Right atrium auricular region (tissue), 2 donors: ENCODE data around the gene TLE3. TPM values are rescaled to one million over a fixed set of nuclear protein-coding genes. Genes with fewer than 3 reads are reported as not detected.
"Not testable (repeated sequence)": the region's sequence is repeated elsewhere in the genome, so short reads cannot be mapped to it uniquely, and the experiment has no call there.

Experiments used
- DNase-seq: peaks from one replicate; pipeline ENCODE4 v3.0.0-alpha.2; 2019; ENCODE audit warnings: low spot score
- H3K27ac ChIP-seq, 2 donors: fragments of 200-600 bp; sonication (generic); 1 replicate in 1 of 2; 2 replicates in 1 of 2; pipeline ENCODE4 v1.5.1; 2016 to 2019
- H3K27me3 ChIP-seq, 2 donors: fragments of 200-600 bp; sonication (generic); one replicate each; pipeline versions ENCODE4 v1.5.1 to v1.6.0; 2017 to 2019
- H3K36me3 ChIP-seq: fragments of 200-600 bp; sonication (generic); one replicate; pipeline ENCODE4 v1.5.1; 2016
- H3K4me1 ChIP-seq, 2 donors: fragments of 200-600 bp; sonication (generic); one replicate each; pipeline versions ENCODE4 v1.5.1 to v1.6.0; 2017 to 2019
- H3K4me3 ChIP-seq, 2 donors: fragments of 200-600 bp; sonication (generic); 1 replicate in 1 of 2; 2 replicates in 1 of 2; pipeline ENCODE4 v1.5.1; 2017 to 2019; ENCODE audit warnings: mild to moderate bottlenecking in 1 of 2, moderate library complexity in 1 of 2
- H3K9me3 ChIP-seq, 2 donors: fragments of 200-600 bp; sonication (generic); one replicate each; pipeline ENCODE4 v1.5.1; 2019
- total RNA-seq, 2 donors: library from RNA; depleted of rRNA; stranded (reverse); fragments of >200 nt; gene quantifications; one replicate each; pipeline ENCODE4 v1.1.0, GENCODE V29; 2016
- TF ChIP-seq, protein P1 (sequence below), 2 donors: fragments of 200-600 bp; sonication (generic); IDR thresholded peaks; one replicate each; pipeline ENCODE4 v1.5.1; 2019; ENCODE audit warnings: antibody characterized with exemption in 2 of 2

TLE3 gene
- total RNA-seq, 2 donors from 2014 or later = 23.3 to 61.7 TPM

DNA sequence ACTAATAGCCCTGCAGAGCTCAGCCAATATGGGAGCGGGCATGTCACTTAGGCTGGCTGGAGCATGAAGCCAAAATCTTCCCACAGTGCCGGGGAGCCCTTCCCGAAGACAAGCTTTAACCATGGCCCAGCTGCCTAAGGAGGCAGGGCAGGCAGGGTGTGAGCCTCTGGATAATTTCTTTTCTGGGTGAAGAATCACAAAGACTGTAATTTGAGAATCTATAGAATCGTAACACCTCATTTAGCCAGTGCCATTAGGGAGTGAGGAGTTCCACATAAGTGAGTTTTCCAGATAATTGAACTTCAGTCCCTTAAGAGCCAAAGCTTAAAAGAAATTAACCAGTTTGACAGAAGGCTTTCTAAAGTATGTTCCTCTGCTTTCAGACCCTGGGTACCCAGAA, 40.2 kb upstream of the TLE3 start:
- Histone ChIP-seq H3K36me3 (no peaks in the 10 kb centered on the region), H3K4me3 (no peak overlapping the region), H3K27me3 (no peaks in the 10 kb centered on the region), H3K27ac (no peak overlapping the region), H3K9me3 (no peaks in the 10 kb centered on the region), H3K4me1 (peaks cover 0 to 24% of the 10 kb centered on the region in 2 donors)
- no peak for DNase-seq
- TF ChIP-seq, protein P1, sequence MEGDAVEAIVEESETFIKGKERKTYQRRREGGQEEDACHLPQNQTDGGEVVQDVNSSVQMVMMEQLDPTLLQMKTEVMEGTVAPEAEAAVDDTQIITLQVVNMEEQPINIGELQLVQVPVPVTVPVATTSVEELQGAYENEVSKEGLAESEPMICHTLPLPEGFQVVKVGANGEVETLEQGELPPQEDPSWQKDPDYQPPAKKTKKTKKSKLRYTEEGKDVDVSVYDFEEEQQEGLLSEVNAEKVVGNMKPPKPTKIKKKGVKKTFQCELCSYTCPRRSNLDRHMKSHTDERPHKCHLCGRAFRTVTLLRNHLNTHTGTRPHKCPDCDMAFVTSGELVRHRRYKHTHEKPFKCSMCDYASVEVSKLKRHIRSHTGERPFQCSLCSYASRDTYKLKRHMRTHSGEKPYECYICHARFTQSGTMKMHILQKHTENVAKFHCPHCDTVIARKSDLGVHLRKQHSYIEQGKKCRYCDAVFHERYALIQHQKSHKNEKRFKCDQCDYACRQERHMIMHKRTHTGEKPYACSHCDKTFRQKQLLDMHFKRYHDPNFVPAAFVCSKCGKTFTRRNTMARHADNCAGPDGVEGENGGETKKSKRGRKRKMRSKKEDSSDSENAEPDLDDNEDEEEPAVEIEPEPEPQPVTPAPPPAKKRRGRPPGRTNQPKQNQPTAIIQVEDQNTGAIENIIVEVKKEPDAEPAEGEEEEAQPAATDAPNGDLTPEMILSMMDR (IDR thresholded peaks at IDR 0.05) = no peak

DNA sequence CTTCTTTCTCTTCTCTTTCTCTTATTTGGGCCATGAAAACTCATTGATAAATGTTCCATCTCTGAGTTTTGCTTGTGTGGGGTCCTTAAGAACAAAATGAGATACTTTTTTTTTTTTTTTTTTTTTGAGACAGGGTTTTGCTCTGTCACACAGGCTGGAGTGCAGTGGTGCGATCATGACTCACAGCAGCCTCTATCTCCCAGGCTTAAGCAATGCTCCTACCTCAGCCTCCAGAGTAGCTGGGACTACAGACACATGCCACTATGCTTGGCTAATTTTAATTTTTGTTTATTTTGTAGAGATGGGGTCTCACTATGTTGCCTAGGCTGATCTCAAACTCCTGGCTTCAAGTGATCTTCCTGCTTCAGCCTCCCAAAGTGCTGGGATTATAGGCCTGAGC, 39.3 kb upstream of the TLE3 start:
- H3K4me3 ChIP-seq, H3K27ac ChIP-seq, H3K36me3 ChIP-seq, H3K27me3 ChIP-seq, DNase-seq, H3K9me3 ChIP-seq: not testable (repeated sequence)
- peaks cover 0 to 20% of the 10 kb centered on the region in 2 donors for H3K4me1 ChIP-seq

DNA sequence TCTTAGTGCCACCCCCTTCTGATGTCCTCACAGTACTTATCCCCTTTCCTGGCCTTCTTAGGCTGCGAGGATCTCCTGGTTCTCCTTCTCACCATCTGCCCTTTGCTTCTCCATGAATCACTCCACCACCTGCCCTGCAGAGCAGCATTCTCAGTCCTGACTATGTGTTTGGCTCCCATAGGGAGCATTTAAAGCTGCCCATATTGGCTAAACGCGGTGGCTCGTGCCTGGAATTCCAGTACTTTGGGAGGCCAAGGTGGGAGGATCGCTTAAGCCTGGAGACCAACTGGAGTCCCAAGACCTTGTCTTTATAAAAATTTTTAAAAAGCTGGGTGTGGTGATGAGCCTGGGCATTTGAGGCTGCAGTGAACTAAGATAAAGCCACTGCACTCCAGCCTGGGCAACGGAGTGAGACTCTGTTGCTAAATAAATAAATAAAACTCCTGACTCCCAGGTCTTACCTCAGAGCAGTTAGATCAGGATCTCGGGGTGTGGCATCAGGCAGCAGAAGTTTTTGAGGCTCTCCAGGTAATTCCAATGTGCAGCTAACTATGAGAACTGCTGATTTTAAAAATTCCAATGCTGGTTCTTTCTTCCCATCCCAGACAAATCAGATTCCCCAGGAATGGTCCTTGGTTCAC, 36.2 kb upstream of the TLE3 start:
- DNase-seq = no peak
- TF ChIP-seq, protein P1 (IDR thresholded peaks at IDR 0.05) = no peak
- Histone ChIP-seq H3K27me3 (no peaks in the 10 kb centered on the region), H3K9me3 (no peaks in the 10 kb centered on the region), H3K4me3 (no peak overlapping the region), H3K27ac (no peak overlapping the region), H3K4me1 (peaks cover 0 to 12% of the 10 kb centered on the region in 2 donors), H3K36me3 (no peaks in the 10 kb centered on the region)

DNA sequence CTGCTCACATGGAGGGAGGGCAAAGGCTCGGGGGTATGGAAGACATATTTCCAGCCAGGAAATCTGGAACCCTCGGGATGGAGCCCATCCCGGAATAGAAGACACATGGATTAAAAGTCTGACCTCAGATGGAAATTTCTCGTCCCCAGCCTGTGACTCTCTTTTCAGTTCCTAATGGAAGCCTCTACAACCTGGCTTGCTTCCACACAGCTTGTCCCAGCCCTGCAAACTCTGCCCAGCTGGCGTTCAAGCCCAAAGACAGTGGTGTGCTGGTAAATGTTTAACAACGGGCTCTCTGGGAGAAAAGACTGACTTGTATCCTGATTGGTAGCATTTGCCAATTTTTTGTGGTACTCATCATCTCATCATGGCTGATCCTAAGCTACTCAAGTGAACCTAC, 35.6 kb upstream of the TLE3 start:
- no peak overlapping the region for H3K4me3 ChIP-seq
- H3K9me3 ChIP-seq = no peaks in the 10 kb centered on the region
- TF ChIP-seq, protein P1 (IDR thresholded peaks at IDR 0.05) = no peak
- H3K4me1 ChIP-seq = peaks cover 0 to 12% of the 10 kb centered on the region in 2 donors
- H3K27ac ChIP-seq = no peak overlapping the region
- no peak for DNase-seq
- no peaks in the 10 kb centered on the region for H3K36me3 ChIP-seq
- no peaks in the 10 kb centered on the region for H3K27me3 ChIP-seq

DNA sequence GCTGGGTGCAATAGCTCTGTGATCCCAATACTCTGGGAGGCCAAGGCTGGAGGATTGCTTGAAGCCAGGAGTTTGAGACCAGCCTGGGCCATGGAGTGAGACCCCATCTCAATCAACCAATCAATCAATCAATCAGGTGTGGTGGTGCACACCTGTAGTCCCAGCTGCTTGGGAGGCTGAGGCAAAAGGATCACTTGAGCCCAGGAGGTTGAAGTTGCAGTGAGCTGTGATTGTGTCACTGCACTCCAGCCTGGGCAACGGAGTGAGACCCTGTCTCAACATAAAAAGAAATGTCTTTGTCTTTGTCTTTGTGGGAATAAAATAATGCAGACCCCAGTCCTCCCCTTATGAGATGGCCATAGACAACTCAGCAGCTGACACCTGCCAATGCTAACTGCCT, 34.9 kb upstream of the TLE3 start:
- no peak for DNase-seq
- TF ChIP-seq, protein P1 (IDR thresholded peaks at IDR 0.05) = no peak
- peaks cover 0 to 12% of the 10 kb centered on the region in 2 donors for H3K4me1 ChIP-seq
- H3K27me3 ChIP-seq = no peaks in the 10 kb centered on the region
- no peaks in the 10 kb centered on the region for H3K9me3 ChIP-seq
- no peak overlapping the region for H3K4me3 ChIP-seq
- H3K27ac ChIP-seq = no peak overlapping the region
- H3K36me3 ChIP-seq = no peaks in the 10 kb centered on the region

DNA sequence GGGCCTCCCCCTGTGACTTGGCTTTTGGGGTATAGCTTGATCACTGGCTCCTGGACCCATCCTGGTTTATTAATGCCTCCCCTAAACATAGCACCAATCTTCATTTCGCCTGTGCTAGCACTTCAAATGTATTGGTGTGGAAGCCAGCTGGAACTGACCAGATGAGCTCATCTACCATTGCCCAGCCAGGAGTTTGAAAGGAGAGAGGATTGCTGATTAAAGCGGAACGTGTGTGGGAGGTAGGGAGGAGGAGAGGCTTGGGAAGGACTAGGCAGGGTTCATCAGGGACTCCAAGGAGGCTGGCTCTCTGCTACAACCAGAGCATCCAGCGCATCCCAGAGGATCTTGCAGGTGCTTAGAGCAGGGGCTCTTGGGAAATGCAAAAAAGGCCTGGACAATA, 34.4 kb upstream of the TLE3 start:
- no peaks in the 10 kb centered on the region for H3K9me3 ChIP-seq
- no peaks in the 10 kb centered on the region for H3K36me3 ChIP-seq
- H3K27ac ChIP-seq = no peak overlapping the region
- H3K4me1 ChIP-seq = peaks cover 0 to 15% of the 10 kb centered on the region in 2 donors
- no peaks in the 10 kb centered on the region for H3K27me3 ChIP-seq
- TF ChIP-seq, protein P1 (IDR thresholded peaks at IDR 0.05) = no peak
- no peak for DNase-seq
- H3K4me3 ChIP-seq = no peak overlapping the region
